DOHH2 (cell line): Measurements from ENCODE around the gene SHISAL1.

Experiments used
- CTCF ChIP-seq: fragments of 200-600 bp; sonication (generic); IDR thresholded peaks from one replicate; pipeline ENCODE4 v1.5.1; 2014; ENCODE audit warnings: antibody characterized with exemption, mild to moderate bottlenecking, low read depth, low read length; ENCODE audit not compliant: poor library complexity, severe bottlenecking
- EZH2phosphoT487 ChIP-seq: fragments of 200-600 bp; sonication (generic); IDR thresholded peaks from 2 replicates; pipeline ENCODE4 v1.6.1; 2017; ENCODE audit warnings: borderline replicate concordance, mild to moderate bottlenecking, antibody characterized with exemption, low read length, moderate library complexity, mixed read lengths

- TF ChIP-seq CTCF, result no peak
- no peak for TF ChIP-seq EZH2phosphoT487
These were observed 13.2 kb upstream of the SHISAL1 start for GRCh38 chr22:44325718-44326490.
